Liver (tissue), 9 donors: ENCODE results near the gene ERI3. TPM values are rescaled to one million over a fixed set of nuclear protein-coding genes. Genes with fewer than 3 reads are reported as not detected.

ENCODE experiments used
- DNase-seq: peaks from one replicate; pipeline ENCODE4 v3.0.0-alpha.2; 2017; ENCODE audit warnings: low spot score
- H3K27ac ChIP-seq, 2 donors: one replicate each; pipeline ENCODE4 v1.7.0; 2013; ENCODE audit warnings: inconsistent platforms in 2 of 2, low read length in 2 of 2, control low read depth in 1 of 2, low read depth in 1 of 2, mild to moderate bottlenecking in 1 of 2
- H3K27me3 ChIP-seq, 4 donors: one replicate each; pipeline versions ENCODE4 v1.6.1 to v1.7.0; 2013; ENCODE audit warnings: low read length in 3 of 4, inconsistent platforms in 1 of 4, mild to moderate bottlenecking in 1 of 4, moderate library complexity in 1 of 4; ENCODE audit not compliant: control insufficient read depth in 4 of 4, insufficient read depth in 4 of 4
- H3K36me3 ChIP-seq, 4 donors: one replicate each; pipeline versions ENCODE4 v1.6.1 to v1.7.0; 2013; ENCODE audit warnings: low read length in 3 of 4, mild to moderate bottlenecking in 3 of 4, low read depth in 1 of 4, moderate library complexity in 1 of 4; ENCODE audit not compliant: control insufficient read depth in 4 of 4, insufficient read depth in 3 of 4
- H3K4me1 ChIP-seq, 4 donors: one replicate each; pipeline versions ENCODE4 v1.6.1 to v1.7.0; 2013; ENCODE audit warnings: low read length in 3 of 4, mild to moderate bottlenecking in 3 of 4, moderate library complexity in 1 of 4; ENCODE audit not compliant: control insufficient read depth in 4 of 4, insufficient read depth in 4 of 4
- H3K4me3 ChIP-seq, 3 donors: one replicate each; pipeline versions ENCODE4 v1.6.1 to v1.7.0; 2013; ENCODE audit warnings: low read length in 3 of 3, control low read depth in 1 of 3, low read depth in 1 of 3, mild to moderate bottlenecking in 1 of 3
- H3K9ac ChIP-seq, 2 donors: one replicate each; pipeline ENCODE4 v1.7.0; 2013; ENCODE audit warnings: low read length in 2 of 2, mild to moderate bottlenecking in 2 of 2, moderate library complexity in 2 of 2, control low read depth in 1 of 2, low read depth in 1 of 2
- H3K9me3 ChIP-seq, 4 donors: one replicate each; pipeline versions ENCODE4 v1.6.1 to v1.7.0; 2013; ENCODE audit warnings: low read length in 3 of 4; ENCODE audit not compliant: control insufficient read depth in 4 of 4
- EGR1 ChIP-seq, 2 donors: IDR thresholded peaks; 2 replicates each; pipeline ENCODE4 v1.6.1; 2016 to 2018; ENCODE audit warnings: antibody characterized with exemption in 2 of 2, low read depth in 2 of 2
- FOXA1 ChIP-seq: IDR thresholded peaks from 2 replicates; pipeline ENCODE4 v1.6.1; 2016; ENCODE audit warnings: antibody characterized with exemption
- FOXA2 ChIP-seq: IDR thresholded peaks from 2 replicates; pipeline ENCODE4 v1.6.1; 2016; ENCODE audit warnings: antibody characterized with exemption
- HNF4A ChIP-seq, 2 donors: conservative IDR thresholded peaks; 2 replicates each; pipeline ENCODE4 v1.6.1; 2016; ENCODE audit warnings: antibody characterized with exemption in 2 of 2, mild to moderate bottlenecking in 2 of 2
- HNF4G ChIP-seq: IDR thresholded peaks from 2 replicates; pipeline ENCODE4 v1.6.1; 2016; ENCODE audit warnings: antibody characterized with exemption
- JUND ChIP-seq, 2 donors: IDR thresholded peaks; 2 replicates each; pipeline ENCODE4 v1.6.1; 2016; ENCODE audit warnings: antibody characterized with exemption in 2 of 2
- NR2F2 ChIP-seq: IDR thresholded peaks from 2 replicates; pipeline ENCODE4 v1.6.1; 2016; ENCODE audit warnings: antibody characterized with exemption
- RXRA ChIP-seq, 2 donors: IDR thresholded peaks; 2 replicates each; pipeline ENCODE4 v1.6.1; 2017 to 2018; ENCODE audit warnings: antibody characterized with exemption in 2 of 2, mild to moderate bottlenecking in 1 of 2
- SP1 ChIP-seq: IDR thresholded peaks from 2 replicates; pipeline ENCODE4 v1.6.1; 2018; ENCODE audit warnings: antibody characterized with exemption, mild to moderate bottlenecking
- TAF1 ChIP-seq: conservative IDR thresholded peaks from 2 replicates; pipeline ENCODE4 v1.6.1; 2016; ENCODE audit warnings: antibody characterized with exemption, mild to moderate bottlenecking
- WGBS: extraction: QIAGEN DNeasy Blood & Tissue Kit; methylation state at CpG from one replicate; pipeline ENCODE4 v1.1.7; 2013; 5-methylcytosine and 5-hydroxymethylcytosine counted together
- polyA plus RNA-seq, 2 donors: library from polyadenylated mRNA; stranded (reverse) in 1 of 2; unstranded in 1 of 2; fragments of 200-250 nt in 1 of 2; fragments of >200 nt in 1 of 2; fragmentation: Nextera tagmentation in 1 of 2; extraction: Ambion mirVana in 1 of 2; gene quantifications; one replicate each; pipeline versions ENCODE4 v1.2.1 to v1.2.3, GENCODE V29; 2013 to 2015
- total RNA-seq, 2 donors: library from RNA; depleted of rRNA; stranded (reverse); fragments of >200 nt; gene quantifications; one replicate each; pipeline ENCODE4 v1.2.3, GENCODE V29; 2014
- TF ChIP-seq, protein P1 (sequence below): IDR thresholded peaks from 2 replicates; pipeline ENCODE4 v1.6.1; 2016; ENCODE audit warnings: antibody characterized with exemption
- TF ChIP-seq, protein P2 (sequence below): IDR thresholded peaks from 2 replicates; pipeline ENCODE4 v1.6.1; 2016; ENCODE audit warnings: antibody characterized with exemption, mild to moderate bottlenecking
- TF ChIP-seq, protein P3 (sequence below): fragments of 150-350 bp; IDR thresholded peaks from 2 replicates; pipeline ENCODE4 v1.5.1; 2017; ENCODE audit warnings: improper control_type of control experiment, low read depth, low read length; ENCODE audit not compliant: missing input control
- donor health status: healthy.
- donor health status: healthy.
- donor health status: healthy.
- donor health status: healthy.
- donor health status: healthy.

ERI3 gene
- total and polyA plus RNA-seq, 4 donors: 15.7 to 23.8 (median 21.3) TPM

DNA sequence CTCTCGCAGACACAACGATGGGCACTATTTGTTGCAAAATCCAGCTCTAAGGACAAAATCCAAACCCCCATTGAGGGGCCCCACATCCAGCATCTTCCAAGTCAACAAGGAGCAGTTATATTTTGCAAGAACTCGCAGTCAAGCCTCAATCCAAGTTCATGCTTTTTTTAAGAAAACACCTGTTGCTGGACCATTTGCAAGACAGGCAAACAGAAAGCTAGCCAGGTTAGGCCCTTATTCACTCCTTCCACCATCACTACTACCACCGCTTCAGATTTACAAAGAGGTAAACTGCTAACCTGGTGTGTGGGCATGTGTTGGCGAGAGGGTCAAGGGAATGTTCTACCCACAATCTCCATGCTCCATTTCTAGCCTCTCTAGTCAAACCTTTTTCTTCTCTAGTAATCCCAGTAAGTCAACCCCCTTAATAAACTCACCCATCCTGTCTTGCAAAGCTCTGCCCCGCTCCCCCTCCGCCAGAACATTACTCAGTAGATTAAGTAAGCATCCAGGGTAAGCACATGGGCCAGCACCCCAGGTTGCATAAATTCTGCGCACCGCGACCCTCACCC is 703 bp downstream of the ERI3 start (continued):
- TF ChIP-seq SP1 (no peak), FOXA1 (no peak)

DNA sequence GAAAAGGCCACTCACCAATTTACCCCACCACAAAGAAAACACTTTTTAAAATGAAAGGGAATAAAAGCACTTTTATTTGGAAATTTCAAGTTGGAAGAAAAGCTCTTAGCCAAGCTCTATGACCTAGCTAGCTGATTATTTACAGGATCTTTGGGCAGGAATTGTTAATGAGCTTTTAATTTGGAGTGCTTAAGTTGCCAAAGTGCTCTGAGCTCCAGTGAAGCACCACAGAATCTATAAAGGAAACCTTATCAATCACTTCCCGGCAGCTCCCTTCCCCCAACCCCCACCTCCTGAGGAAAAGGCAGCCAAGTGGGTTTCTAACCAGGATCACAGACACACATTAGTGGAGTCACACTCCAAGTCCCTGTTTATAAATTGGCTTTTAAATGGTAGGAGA is 1.5 kb downstream of the ERI3 start:
- WGBS: 76% methylated on average over 1 of the region's 1 CpG
- Histone ChIP-seq H3K36me3 (no peaks in the 10 kb centered on the region), H3K27me3 (no peaks in the 10 kb centered on the region), H3K27ac (no peak overlapping the region), H3K4me3 (no peak overlapping the region), H3K9ac (no peak overlapping the region), H3K9me3 (no peaks in the 10 kb centered on the region), H3K4me1 (peaks cover 3 to 12% (median 11%) of the 10 kb centered on the region in 4 donors)
- no peak for DNase-seq
- no peak for TF ChIP-seq EGR1 (IDR thresholded peaks at IDR 0.05; ENCODE audit: low read depth in 2 of 2)
- no peak for TF ChIP-seq NR2F2
- no peak for TF ChIP-seq SP1
- TF ChIP-seq, protein P1, sequence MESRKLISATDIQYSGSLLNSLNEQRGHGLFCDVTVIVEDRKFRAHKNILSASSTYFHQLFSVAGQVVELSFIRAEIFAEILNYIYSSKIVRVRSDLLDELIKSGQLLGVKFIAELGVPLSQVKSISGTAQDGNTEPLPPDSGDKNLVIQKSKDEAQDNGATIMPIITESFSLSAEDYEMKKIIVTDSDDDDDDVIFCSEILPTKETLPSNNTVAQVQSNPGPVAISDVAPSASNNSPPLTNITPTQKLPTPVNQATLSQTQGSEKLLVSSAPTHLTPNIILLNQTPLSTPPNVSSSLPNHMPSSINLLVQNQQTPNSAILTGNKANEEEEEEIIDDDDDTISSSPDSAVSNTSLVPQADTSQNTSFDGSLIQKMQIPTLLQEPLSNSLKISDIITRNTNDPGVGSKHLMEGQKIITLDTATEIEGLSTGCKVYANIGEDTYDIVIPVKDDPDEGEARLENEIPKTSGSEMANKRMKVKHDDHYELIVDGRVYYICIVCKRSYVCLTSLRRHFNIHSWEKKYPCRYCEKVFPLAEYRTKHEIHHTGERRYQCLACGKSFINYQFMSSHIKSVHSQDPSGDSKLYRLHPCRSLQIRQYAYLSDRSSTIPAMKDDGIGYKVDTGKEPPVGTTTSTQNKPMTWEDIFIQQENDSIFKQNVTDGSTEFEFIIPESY: no peak
- TF ChIP-seq FOXA2: no peak
- no peak for TF ChIP-seq TAF1
- TF ChIP-seq, protein P2, sequence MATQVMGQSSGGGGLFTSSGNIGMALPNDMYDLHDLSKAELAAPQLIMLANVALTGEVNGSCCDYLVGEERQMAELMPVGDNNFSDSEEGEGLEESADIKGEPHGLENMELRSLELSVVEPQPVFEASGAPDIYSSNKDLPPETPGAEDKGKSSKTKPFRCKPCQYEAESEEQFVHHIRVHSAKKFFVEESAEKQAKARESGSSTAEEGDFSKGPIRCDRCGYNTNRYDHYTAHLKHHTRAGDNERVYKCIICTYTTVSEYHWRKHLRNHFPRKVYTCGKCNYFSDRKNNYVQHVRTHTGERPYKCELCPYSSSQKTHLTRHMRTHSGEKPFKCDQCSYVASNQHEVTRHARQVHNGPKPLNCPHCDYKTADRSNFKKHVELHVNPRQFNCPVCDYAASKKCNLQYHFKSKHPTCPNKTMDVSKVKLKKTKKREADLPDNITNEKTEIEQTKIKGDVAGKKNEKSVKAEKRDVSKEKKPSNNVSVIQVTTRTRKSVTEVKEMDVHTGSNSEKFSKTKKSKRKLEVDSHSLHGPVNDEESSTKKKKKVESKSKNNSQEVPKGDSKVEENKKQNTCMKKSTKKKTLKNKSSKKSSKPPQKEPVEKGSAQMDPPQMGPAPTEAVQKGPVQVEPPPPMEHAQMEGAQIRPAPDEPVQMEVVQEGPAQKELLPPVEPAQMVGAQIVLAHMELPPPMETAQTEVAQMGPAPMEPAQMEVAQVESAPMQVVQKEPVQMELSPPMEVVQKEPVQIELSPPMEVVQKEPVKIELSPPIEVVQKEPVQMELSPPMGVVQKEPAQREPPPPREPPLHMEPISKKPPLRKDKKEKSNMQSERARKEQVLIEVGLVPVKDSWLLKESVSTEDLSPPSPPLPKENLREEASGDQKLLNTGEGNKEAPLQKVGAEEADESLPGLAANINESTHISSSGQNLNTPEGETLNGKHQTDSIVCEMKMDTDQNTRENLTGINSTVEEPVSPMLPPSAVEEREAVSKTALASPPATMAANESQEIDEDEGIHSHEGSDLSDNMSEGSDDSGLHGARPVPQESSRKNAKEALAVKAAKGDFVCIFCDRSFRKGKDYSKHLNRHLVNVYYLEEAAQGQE: no peak
- TF ChIP-seq FOXA1: no peak
- TF ChIP-seq, protein P3, sequence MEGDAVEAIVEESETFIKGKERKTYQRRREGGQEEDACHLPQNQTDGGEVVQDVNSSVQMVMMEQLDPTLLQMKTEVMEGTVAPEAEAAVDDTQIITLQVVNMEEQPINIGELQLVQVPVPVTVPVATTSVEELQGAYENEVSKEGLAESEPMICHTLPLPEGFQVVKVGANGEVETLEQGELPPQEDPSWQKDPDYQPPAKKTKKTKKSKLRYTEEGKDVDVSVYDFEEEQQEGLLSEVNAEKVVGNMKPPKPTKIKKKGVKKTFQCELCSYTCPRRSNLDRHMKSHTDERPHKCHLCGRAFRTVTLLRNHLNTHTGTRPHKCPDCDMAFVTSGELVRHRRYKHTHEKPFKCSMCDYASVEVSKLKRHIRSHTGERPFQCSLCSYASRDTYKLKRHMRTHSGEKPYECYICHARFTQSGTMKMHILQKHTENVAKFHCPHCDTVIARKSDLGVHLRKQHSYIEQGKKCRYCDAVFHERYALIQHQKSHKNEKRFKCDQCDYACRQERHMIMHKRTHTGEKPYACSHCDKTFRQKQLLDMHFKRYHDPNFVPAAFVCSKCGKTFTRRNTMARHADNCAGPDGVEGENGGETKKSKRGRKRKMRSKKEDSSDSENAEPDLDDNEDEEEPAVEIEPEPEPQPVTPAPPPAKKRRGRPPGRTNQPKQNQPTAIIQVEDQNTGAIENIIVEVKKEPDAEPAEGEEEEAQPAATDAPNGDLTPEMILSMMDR: no peak
- TF ChIP-seq RXRA (IDR thresholded peaks at IDR 0.05): no peak
- TF ChIP-seq HNF4G: no peak
- no peak for TF ChIP-seq JUND (IDR thresholded peaks at IDR 0.05)
- TF ChIP-seq HNF4A (conservative IDR thresholded peaks at IDR 0.05): no peak

DNA sequence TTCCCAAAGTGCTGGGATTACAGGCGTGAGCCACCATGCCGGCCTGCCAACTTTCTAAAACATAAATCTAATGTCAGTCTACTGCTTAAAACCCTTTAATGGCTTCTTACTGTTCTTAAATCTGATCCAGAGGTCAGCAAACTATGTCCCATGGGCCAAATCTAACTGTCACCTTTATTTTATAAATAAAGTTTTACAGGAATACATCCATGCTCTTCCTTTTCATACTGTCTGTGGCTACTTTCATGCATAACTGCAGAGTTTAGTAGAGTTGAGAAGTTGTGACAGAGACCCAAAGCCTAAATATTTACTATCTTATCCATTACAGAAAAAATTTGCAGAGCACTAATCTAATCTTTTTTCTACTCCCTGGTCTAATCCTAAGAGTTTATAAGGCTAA is 3.8 kb downstream of the ERI3 start:
- Histone ChIP-seq H3K27me3 (no peaks in the 10 kb centered on the region), H3K36me3 (no peaks in the 10 kb centered on the region), H3K9me3 (no peaks in the 10 kb centered on the region), H3K4me1 (peaks cover 3 to 12% (median 11%) of the 10 kb centered on the region in 4 donors), H3K4me3 (no peak overlapping the region), H3K9ac (no peak overlapping the region), H3K27ac (no peak overlapping the region)
- TF ChIP-seq NR2F2 (no peak), HNF4A (conservative IDR thresholded peaks at IDR 0.05) (no peak), SP1 (no peak)
- no peak for DNase-seq
- 95% methylated on average over 2 of the region's 2 CpGs for WGBS
